GM18517 (cell line): ENCODE data around the gene GALNT13.

ENCODE experiments used
- ATAC-seq: cut with Tn5 transposase; IDR thresholded peaks from one replicate; pipeline ENCODE4 v1.9.1; 2021; ENCODE audit warnings: mild to moderate bottlenecking, moderate library complexity; ENCODE audit not compliant: unreplicated experiment

The GALNT13 gene

GRCh38 chr2:154394600-154394999, 522.9 kb downstream of the GALNT13 start:
- no peak for ATAC-seq

DNA sequence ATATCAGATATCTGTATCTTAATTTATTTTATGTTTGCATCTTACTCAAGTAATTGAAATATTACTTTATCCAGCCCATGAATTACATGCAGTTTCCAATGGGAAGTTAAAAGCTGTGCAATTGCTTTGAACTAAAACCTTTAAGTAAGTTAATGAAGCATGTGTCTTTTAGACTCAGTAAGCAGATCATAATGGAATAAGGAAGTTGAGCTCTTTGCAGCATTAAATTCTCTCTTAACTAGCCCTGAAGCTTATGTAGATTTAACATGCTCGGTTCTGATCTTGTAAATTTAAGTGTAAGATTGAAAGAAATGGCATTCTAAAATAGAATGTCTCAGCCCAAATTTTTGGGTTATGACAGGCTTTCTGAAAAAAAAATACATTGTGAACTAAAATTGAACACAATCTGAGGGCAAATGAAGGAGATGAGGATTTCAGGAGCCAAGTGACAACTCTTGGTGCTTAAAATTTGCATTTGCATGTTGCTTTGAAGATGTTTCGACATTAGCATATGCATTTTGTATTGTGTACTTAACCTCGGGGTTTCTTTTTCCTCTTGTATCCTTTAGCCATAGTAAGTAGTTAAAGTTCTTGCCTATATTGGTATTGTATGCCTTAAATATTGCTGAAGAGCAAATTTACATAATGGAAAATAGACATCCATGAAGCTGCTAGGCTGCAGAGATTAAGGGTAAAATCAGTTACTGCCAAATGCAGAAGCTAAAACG, 529.0 kb downstream of the GALNT13 start:
- ATAC-seq = no peak

DNA sequence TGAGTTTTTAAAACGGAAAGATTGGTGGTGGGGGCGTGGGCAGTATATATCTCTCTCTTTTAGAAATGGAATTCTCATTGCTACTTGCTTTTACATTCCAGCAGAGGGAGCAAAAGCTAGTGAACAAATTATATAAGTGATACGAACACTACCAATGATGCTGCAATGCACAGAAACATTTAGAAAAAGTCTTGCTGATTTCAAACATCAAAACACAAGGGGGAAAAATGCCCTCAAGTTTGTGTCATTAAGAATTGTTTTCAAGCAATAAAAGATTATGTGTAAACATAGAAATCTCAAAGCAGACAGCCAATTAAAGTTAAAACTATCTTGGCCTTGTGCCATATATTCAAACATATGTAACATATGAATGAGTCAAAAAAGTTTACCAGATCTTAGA, 530.5 kb downstream of the GALNT13 start:
- ATAC-seq = peak; percentile 64

- no peak for ATAC-seq
These were observed 531.6 kb downstream of the GALNT13 start for GRCh38 chr2:154403242-154403790.

- no peak for ATAC-seq
These were observed 537.1 kb downstream of the GALNT13 start for GRCh38 chr2:154408786-154409185.

GRCh38 chr2:154422251-154422650, 550.5 kb downstream of the GALNT13 start:
- no peak for ATAC-seq

DNA sequence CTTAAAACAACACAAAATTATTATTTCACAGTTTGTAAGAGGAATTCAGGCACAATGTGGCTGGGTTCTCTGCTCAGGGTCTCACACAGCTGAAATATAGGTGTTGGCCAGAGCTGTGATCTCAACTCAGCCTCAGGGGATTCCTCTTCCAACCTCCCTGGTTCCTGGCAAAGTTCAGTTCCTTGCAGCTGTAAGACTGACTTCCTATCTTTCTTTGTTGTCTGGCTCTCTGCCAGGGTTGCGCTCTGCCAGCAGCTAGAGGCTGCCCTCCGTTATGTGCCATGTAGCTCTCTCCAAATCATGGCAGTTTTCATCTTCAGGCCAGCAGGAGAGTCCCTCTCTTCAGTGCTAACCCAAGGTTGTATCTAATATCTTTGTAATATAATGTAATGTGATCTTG, 554.3 kb downstream of the GALNT13 start:
- ATAC-seq = no peak

DNA sequence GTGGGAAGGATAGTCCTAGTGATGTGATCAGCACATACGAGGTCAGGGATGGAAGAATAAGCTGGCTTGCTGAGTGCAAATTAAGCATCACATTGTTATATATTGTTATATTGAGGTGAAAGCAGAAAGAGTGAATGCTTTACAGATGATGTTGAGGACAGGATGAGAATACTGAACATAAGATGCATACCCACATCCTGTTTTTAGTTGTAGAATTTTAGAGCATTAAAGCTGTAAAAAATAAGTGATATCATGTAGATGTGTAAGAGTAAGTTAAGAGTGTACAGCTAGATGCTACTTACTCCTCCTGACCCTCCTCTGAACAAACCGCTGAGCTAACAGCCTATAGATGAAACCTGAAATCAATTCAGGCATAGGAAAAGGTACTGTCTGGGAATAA, 555.7 kb downstream of the GALNT13 start:
- ATAC-seq = no peak

DNA sequence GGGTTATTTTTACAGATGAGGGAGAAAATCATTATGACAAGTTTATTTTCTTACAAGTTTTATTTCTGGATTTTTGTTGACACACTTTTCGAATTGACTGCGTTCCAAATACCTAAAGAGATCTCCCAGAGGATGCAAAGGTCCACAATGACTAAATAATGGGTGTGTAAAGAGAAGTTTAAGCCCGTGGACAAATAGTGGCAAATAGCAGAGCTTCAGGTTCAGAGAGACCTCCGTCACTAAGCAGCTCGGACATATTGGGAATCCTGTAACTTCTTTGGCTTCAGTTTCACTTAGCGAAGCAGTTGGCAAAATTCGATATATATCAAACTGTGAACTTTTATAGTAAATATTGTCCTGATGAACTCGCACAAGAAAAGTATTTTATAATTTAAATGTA, 556.3 kb downstream of the GALNT13 start:
- no peak for ATAC-seq

GRCh38 chr2:154433010-154433409, 561.3 kb downstream of the GALNT13 start:
- no peak for ATAC-seq

GRCh38 chr2:154437104-154437503, 565.4 kb downstream of the GALNT13 start:
- no peak for ATAC-seq

DNA sequence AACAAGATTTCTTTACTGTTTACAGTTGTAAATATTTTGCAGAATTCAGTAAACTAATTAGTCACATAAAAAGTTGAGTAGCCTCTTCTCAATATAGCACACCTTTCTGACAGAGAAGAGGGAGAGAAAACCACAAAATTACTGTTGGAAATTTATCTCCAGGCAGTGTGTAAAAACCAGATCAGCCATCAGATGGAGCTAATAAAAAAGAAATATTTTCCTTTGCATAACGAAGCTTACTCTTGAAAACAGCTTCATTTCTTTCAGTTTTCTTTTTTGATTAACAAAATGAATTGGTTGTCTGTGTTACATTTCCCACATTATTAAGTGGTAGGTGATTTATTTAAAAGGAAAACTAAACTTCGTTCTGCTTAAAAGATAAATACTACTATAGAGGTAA, 567.4 kb downstream of the GALNT13 start:
- ATAC-seq = no peak

DNA sequence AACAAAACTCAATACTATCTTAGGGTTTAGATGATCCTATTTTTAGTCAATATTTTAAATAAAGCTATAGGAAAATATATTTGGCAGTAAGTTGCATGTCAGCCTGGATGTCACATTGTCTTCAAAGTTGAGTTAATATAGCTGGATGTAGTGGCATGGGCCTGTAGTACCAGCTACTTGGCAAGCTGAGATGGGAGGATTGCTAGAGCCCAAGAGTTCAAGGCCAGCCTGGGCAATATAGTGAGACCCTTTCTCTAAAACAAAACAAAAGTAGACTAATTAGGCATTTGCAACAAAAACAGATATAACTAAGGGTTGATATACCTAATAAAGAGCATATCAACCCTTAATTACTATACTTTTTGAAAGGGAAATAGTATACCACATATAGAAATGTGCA, 572.2 kb downstream of the GALNT13 start:
- no peak for ATAC-seq

DNA sequence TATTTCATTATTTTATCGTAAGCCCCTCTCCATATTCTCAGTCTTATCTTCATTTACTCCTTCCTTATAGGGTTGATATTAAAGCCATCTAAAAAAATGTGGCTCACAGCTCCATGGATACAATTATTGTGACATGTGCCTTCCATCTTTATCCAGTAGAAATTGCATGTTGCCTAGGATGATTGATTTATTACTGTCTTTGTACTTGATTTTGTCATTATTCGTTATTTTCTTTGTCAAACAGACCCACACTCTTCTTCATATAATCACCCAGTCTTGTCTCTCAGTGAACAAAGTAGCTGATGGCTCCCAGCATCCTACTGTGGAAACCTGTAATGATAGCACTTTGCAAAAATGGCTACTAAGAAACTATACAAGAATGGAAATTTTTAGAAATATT, 574.6 kb downstream of the GALNT13 start:
- no peak for ATAC-seq

- ATAC-seq = no peak
These were observed 576.2 kb downstream of the GALNT13 start for GRCh38 chr2:154447727-154448418.

GRCh38 chr2:154449951-154450658, 578.4 kb downstream of the GALNT13 start:
- ATAC-seq = no peak

- ATAC-seq = peak; percentile 28
These were observed 580.7 kb downstream of the GALNT13 start for GRCh38 chr2:154452471-154452870.

DNA sequence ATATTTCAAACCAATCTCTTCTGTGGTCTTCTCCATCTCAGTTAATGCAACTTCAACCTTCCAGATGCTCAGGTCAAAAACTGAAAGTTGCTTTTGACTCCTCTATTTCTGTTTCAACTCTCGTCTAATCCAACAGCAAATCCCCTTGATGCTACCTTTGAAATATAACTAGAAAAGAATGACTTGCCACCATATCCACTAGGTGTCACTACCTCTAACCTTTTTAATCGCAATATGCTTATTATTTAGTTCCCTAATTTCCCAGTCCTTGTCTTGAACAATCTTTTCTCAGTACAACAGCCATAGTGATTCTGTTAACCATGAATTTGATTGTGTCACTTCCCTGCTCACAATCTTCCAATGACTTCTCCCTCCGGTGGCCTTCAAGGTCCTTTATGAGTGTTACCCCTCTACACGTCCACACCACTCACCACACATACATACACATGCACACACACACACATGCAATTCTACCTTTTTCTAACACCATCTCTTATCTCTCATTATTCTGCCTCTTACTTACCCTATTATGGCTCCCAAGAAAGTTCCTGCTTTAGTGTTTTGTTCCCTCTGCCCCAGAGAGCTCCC, 581.3 kb downstream of the GALNT13 start:
- peak; percentile 64 for ATAC-seq

DNA sequence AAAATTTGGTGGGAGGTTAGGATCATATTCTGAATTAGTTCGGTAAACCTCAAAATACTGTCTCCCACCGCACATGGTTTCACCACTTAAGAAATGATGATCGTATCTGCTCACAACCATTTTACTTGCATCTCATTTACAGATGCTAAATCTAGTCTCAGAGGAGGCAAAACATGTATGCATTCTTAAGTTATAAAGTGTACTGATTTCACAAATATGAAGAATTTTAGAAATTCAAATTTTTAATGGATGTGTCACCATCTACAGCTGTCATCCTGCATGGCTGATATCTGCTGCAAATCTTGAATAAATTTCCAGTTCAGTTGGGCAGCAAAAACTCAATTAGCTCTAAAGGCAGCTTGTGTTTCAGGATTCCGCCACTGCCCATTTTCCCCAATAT, 583.4 kb downstream of the GALNT13 start:
- no peak for ATAC-seq

GRCh38 chr2:154455866-154456265, 584.1 kb downstream of the GALNT13 start:
- ATAC-seq = no peak

DNA sequence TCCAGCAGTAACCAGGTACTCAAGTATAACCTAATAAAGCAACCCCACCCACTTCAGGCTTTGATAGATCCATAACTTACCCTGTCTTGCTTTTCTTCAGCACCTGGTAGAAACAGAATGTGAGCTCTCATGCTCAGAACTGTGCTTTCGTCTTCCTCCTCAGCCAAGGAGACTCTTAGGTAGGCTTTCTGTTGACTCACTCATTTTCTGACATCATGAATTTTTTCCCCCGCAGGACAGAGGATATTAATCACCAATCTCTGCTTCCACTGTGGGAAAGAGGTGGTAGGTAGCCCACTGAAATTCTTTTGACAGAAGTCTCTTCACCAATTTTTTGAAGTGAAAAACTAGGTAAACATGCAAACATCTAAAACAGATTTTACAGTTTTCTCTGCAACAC, 585.6 kb downstream of the GALNT13 start:
- ATAC-seq = no peak
